HG03469 (cell line): Measurements from ENCODE around the gene SLC8B1.

Experiments used
- ATAC-seq: cut with Tn5 transposase; IDR thresholded peaks from one replicate; pipeline ENCODE4 v1.9.1; 2021; ENCODE audit warnings: mild to moderate bottlenecking, moderate library complexity, moderate number of reproducible peaks; ENCODE audit not compliant: unreplicated experiment

Gene SLC8B1

DNA sequence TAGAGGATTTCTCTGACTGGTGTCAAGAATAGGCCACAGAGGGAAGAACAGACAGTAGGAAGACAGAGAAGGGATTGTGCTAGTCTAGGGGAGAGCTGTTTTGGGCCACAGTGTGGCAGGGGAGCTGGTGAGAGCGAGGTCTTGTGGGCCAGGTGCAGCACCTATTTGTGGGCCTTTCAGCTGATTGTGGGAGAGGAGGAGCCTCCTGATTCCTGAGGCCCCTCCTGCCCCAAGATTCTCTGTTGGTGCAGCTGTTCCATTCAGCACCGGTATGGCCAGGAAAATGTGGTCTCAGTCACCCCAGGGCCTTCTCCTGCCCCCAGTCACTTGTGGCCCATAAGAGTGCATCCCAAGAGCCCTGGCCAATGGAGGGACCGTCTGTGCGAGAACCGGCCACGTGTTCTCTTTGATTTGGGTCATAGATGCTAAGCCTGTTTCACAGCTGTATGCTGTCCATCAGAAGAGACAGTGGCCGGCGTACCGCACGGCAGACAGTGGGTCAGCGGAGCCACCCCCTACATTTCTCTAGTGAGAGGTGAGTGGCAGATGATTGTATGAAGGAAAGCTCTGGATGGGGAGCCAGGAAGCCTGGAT, 86.0 kb downstream of the SLC8B1 start:
- ATAC-seq: no peak
